Measurements from ENCODE around the gene SEC24C. TPM values are rescaled to one million over a fixed set of nuclear protein-coding genes. Genes with fewer than 3 reads are reported as not detected.

SEC24C gene
- polyA plus RNA-seq, 1 of the 3 experiments (the other 2 are of a cell fraction) = 73.6 TPM

- H3K9me2 ChIP-seq = no peaks in the 10 kb centered on the region
- TF ChIP-seq CTCF (IDR thresholded peaks at IDR 0.05) = no peak
- TF ChIP-seq IRF3 (IDR thresholded peaks at IDR 0.05; ENCODE audit: low read depth, low read length) = no peak
- no peak for TF ChIP-seq RCOR1 (IDR thresholded peaks at IDR 0.05; ENCODE audit: low read length)
- no peak for TF ChIP-seq NRF1 (IDR thresholded peaks at IDR 0.05; ENCODE audit: low read depth, low read length)
- no peak for TF ChIP-seq TCF12 (IDR thresholded peaks at IDR 0.05)
- TF ChIP-seq RAD21 (IDR thresholded peaks at IDR 0.05; ENCODE audit: low read length) = no peak
- TF ChIP-seq GABPA (IDR thresholded peaks at IDR 0.05; ENCODE audit: low read depth) = no peak
- TF ChIP-seq GATA2 (CRISPR knock-in tag; IDR thresholded peaks at IDR 0.05) = no peak
- TF ChIP-seq FOXM1 (IDR thresholded peaks at IDR 0.05; ENCODE audit: low read depth) = no peak
- no peak for TF ChIP-seq NFIC (IDR thresholded peaks at IDR 0.05; ENCODE audit: borderline replicate concordance)
- no peak for TF ChIP-seq MXI1 (IDR thresholded peaks at IDR 0.05; ENCODE audit: low read depth, low read length)
- no peak for TF ChIP-seq RXRA (IDR thresholded peaks at IDR 0.05; ENCODE audit: borderline replicate concordance, low read depth)
- TF ChIP-seq REST (IDR thresholded peaks at IDR 0.05; ENCODE audit: low read depth, low read length) = no peak
- no peak for TF ChIP-seq SIN3A (IDR thresholded peaks at IDR 0.05; ENCODE audit: borderline replicate concordance, low read depth, low read length)
- no peak for TF ChIP-seq TEAD4 (IDR thresholded peaks at IDR 0.05; ENCODE audit: borderline replicate concordance, insufficient read depth)
- TF ChIP-seq EP300 (IDR thresholded peaks at IDR 0.05; ENCODE audit: borderline replicate concordance in 1 of 2, low read depth in 1 of 2, low read length in 1 of 2) = no peak
- TF ChIP-seq FOSL2 (IDR thresholded peaks at IDR 0.05; ENCODE audit: borderline replicate concordance, low read depth) = no peak
- no peak for TF ChIP-seq USF2 (IDR thresholded peaks at IDR 0.05; ENCODE audit: borderline replicate concordance, low read depth, low read length)
- H3K79me2 ChIP-seq (ENCODE audit: insufficient read depth) = no peaks in the 10 kb centered on the region
- H3K36me3 ChIP-seq (replicated peaks in 1 of 2; ENCODE audit: control insufficient read depth in 1 of 2, insufficient read depth in 2 of 2, low read length in 1 of 2) = peaks cover 49 to 84% of the 10 kb centered on the region in 2 experiments
- H3K27me3 ChIP-seq (ENCODE audit: insufficient read depth) = no peaks in the 10 kb centered on the region
- H3K27ac ChIP-seq (ENCODE audit: low read depth in 2 of 2, low read length in 1 of 2) = no peak overlapping the region
- H2AFZ ChIP-seq (ENCODE audit: low read depth) = no peak overlapping the region
- no peaks in the 10 kb centered on the region for H3K9me3 ChIP-seq
- WGBS (ENCODE audit: low lambda C conversion rate) = 88% methylated on average over 5 of the region's 5 CpGs
- peaks cover 15% of the 10 kb centered on the region for H3F3A ChIP-seq (replicated peaks; ENCODE audit: insufficient read depth)
- H4K20me1 ChIP-seq (ENCODE audit: insufficient read depth) = no peaks in the 10 kb centered on the region
- H3K9ac ChIP-seq = no peak overlapping the region
- no peak overlapping the region for H3K4me2 ChIP-seq
- ChIA-PET POLR2A (no interaction called here), CTCF (no interaction called here)
- no peak overlapping the region for H3K4me3 ChIP-seq (ENCODE audit: low read depth in 2 of 2, low read length in 1 of 2)
- H3K4me1 ChIP-seq (ENCODE audit: control insufficient read depth in 1 of 2, insufficient read depth in 2 of 2, low read depth in 1 of 2, low read length in 1 of 2) = no peaks in the 10 kb centered on the region
- no peak for DNase-seq
Measured at GRCh38 chr10:73796766-73797165, 52.6 kb downstream of the SEC24C start.
